Central memory CD4-positive, alpha-beta T cell (primary cell): Measurements from ENCODE around the gene RSL1D1.
"Not testable (repeated sequence)": the region's sequence is repeated elsewhere in the genome, so short reads cannot be mapped to it uniquely, and the experiment has no call there.

Source experiments
- DNase-seq: peaks from one replicate; pipeline ENCODE4 v3.0.0; 2022

Gene RSL1D1

DNA sequence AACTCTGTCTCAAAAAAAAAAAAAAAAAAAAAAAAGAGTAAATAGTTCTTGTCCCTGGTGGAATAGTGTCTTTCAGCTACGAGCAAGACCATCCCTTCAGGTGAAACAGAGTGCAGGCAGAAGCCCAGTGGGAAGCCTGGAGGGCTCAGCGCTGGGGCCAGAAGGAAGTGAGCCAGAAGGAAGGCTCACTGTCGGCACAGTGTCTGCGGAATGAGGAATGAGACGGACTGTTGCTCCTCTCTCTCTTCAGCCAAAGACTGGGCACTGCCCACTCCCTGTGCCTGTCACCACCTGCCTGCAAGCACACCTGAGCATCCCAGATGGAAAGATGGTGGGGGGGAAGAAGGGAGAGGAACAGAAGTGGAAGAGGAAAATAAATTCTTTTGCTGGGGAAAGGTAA is 7.5 kb downstream of the RSL1D1 start:
- no peak for DNase-seq

DNA sequence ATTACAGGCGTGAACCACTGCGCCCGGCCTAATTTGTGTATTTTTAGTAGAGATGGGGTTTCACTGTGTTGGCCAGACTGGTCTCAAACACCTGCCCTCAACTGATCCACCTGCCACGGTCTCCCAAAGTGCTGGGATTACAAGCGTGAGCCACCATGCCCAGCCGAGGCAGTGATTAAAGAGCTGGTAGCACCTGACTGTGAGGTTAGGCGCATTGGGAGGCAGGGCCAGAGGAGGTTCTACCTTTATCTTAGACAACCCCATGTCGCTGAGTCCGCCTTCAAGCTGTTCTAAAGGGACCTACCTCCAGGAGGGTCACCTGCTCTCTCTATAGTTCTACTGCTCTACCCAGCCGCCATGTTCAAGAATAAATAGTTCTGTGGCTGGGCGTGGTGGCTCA is 8.1 kb downstream of the RSL1D1 start:
- DNase-seq: no peak

DNA sequence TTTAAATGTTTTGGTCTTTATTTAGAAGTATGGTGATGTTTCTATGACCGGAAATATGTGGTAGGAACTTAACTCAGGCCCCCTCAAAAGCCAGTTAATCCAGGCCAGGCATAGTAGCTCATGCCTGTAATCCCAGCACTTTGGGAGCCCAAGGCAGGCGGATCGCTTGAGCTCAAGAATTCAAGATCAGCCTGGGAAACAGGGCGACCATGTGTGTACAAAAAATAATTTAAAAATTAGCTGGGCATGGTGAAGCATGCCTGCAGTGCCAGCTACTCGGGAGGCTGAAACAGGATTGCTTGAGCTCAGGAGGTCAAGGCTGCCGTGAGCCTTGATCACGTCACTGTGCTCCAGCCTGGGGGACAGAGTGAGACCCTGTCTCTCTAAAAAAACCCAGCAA is 10.3 kb downstream of the RSL1D1 start:
- DNase-seq: no peak

DNA sequence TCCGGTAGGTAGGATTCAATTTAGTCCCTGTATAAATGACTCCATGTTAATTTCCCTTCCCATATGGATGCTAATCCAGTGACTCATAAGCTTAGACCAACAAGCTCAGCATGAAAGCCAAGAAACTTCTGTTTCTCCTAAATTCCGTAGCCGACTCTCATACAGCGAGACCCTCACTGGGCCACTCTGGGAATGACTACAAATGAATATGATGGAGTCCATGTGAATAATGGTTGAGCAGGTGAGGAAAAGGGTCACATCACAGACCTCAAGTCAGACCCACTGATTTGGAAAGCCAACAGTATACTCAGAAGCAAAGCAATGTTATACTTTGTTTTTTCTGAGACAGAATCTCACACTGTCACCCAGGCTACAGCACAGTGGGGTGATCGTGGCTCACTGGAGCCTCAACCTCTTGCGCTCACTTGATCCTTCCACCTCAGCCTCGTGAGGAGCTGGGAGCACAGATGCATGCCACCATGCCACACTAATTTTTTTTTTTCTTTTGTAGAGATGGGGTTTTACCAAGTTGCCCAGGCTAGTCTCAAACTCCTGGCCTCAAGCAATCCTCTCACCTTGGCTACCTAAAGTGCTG is 14.6 kb downstream of the RSL1D1 start:
- DNase-seq: no peak

DNA sequence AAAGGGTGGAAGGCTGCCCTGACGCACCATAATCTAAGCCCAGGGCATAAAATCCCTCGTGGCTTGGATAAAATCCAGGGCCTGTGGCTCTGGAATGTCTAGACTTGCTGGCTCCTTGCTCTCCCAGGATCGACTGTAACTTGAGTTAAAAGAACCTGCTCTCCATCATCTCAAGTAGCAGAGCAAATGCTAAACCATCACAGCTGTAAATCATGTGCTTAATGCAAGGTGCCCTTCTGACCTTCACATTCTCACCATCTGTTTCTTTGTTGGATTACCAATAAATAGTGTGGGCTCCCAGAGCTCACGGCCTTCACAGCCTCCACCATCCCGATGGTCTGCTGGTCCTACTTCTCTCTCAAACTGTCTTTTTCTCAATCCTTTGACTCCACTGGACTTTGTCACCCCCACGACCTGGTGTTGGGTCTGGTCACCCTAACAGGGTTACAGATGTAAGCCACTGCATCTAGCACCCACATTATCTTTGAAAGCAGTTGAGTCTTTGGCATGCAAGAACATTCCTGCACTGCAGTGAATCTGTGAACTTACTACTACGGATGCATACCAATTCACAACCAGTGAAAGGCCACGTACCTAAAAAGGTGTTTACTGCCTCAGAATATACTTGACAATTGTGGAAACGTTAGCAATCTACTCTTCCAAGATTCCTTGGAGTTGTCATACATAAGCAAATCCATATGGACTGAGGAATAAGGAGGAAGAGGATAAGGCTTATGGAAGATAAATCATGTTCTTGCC is 15.3 kb downstream of the RSL1D1 start:
- no peak for DNase-seq

DNA sequence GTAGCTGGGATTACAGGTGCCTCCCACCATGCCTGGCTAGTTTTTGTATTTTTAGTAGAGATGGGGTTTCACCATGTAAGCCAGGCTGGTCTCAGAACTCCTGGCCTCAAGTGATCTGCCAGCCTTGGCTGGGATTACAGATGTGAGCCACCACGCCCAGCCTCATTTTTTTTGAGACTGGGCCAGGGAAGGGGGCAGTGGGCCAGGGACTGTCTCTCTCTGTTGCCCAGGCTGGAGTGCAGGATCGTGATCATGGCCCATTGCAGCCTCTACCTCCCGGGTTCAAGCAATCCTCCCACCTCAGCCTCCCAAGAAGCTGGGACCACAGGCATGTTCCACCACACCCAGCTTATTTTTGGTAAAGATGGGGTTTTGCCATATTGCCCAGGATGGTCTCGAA is 16.0 kb downstream of the RSL1D1 start:
- no peak for DNase-seq

DNA sequence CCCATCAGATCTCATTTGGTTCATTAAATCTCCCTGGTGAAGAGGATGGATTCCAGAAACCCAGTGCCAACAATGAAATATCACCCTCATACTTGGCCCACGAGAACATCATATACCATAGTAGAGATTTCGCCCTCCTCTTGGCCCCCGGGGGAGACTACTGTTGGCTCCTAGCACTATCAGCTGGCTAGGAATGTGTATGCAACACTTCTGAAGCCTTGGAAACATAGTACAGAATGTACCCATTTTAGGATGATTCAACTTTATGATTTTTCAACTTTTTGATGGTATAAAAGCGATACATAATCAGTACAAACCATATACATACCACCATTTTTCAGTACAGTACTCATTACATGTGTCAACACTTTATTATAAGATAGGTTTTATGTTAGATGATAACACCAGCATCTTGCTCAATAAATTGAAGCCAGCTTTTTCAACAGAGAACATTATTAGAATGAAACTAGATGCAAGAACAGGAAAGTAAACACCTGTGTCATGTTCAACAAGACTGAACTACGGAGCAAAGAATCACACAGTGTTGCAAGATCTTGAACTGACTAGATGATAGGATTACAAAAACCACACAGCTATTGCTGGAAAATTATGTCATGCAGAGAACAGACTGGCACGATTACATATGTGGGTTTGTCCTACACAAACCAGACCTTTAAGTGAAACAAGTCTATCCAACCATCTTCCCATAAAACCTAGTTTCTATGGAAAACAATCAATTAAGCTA is 17.2 kb downstream of the RSL1D1 start:
- no peak for DNase-seq

DNA sequence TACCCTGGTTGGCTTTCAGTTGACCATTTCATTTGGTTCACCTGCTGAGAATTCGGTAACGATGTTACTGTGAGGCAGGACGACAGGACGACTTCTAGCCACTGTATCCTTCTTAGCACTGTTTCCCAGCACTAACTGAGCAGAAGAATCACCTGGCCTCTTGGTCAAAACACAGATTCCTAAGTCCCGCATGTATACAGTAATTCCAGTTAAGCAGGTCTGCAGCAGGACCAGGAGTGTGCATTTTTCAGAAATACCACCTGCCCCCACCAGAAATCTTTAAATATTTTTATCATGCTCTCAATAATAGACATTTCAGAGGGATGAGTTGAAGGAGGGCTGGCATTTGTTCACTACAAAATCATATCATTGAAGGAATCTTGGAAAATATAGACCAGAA is 22.6 kb downstream of the RSL1D1 start:
- DNase-seq: no peak

DNA sequence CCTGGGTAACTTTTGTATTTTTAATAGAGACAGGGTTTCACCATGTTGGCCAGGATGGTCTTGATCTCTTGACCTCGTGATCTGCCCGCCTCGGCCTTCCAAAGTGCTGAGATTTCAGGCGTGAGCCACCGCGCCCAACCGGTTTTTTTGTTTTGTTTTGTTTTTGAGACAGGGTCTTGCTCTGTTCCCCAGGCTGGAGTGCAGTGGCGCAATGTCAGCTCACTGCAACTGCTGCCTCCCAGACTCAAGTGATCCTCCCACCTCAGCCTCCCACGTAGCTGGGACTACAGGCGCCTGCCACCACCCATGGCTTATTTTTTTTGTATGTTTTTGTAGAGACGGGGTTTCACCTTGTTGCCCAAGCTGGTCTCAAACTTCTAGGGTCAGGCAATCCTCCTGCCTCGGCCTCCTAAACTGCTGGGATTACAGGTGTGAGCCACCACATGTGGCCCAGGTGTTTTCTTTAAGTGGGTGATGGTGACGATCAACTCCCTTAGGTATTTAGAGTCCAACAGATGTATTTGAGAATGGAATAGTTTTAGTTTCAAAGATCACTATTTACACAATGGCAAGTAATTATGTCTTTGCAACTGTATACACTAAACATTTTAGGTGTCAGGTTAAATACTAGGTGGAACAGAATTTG is 25.7 kb downstream of the RSL1D1 start:
- not testable (repeated sequence) for DNase-seq

DNA sequence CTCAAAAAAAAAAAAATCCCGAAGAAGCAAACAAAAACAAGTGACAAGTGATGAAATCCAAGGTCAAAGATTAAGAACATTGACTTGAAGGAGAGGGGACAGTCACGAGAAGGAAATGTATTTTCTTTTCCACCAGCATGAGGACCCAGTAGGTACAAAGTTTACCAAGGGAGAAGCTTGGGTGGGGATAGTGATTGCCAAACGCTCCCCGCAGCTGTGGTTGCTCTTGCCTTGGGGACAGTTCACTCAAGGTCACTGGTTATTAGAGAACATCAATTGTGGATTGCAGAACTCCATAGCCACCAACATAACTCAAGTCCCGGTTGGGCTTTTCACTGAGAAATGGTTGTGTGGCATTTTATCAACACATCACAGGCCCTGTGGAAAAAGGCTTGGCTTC is 27.0 kb downstream of the RSL1D1 start:
- DNase-seq: no peak

DNA sequence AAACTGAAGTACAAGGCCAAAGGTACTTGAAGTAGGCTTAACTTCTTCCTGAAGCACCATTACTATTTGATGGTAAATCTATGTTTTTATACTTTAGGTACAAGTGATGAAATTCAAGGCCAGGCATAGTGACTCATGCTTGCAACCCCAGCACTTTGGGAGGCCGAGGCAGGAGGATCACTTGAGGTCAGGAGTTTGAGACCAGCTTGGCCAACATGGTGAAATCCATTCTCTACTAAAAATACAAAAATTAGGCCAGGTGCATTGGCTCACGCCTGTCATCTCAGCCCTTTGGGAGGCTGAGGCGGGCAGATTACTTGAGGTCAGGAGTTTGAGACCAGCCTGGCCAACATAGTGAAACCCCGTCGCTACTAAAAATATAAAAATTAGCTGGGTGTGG is 27.7 kb downstream of the RSL1D1 start:
- DNase-seq: not testable (repeated sequence)

DNA sequence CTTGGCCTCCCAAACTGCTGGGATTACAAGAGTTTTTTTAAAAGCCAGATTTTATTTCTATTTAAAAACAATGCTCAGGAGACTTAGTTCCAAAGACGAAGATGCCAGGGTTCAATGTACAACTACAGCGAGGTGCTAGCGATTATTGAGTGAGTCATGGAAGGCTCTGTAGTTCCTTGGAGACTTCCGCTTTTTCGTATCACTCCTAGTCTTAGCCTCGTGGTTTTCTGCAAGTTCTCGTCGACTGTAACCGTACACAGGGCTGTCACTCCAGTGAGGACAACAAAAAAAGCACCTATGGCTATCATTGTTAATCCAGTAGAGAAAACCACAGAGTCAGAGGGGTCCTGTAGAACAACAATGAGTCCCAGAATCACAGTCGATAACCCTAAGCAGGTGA is 31.5 kb downstream of the RSL1D1 start:
- no peak for DNase-seq

DNA sequence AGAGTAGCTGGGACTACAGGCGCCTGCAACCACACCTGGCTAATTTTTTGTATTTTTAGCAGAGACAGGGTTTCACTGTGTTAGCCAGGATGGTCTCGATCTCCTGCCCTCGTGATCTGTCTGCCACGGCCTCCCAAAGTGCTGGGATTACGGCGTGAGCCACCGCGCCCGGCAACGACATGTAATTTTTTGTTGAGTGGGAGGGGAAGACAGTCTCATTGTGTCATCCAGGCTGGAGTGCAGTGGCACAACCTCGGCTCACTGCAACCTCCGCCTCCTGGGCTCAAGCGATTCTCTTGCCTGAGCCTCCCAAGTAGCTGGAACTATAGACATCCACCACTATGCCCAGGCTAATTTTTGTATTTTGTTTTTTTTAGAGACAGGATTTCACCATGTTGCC is 32.4 kb downstream of the RSL1D1 start:
- not testable (repeated sequence) for DNase-seq

DNA sequence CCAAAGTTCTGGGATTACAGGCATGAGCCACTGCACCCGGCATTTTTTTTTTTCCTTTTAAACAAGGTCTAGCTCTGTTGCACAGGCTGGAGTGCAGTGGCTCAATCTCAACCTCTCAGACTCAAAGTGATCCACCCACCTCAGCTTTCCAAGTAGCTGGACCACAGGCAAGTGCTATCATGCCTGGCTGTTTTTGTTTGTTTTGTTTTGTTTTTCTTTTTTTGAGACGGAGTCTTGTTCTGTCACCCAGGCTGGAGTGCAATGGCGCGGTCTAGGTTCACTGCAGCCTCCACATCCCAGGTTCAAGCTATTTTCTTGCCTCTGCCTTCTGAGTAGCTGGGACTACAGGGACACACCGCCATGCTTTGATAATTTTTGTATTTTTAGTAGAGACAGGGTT is 35.2 kb downstream of the RSL1D1 start:
- no peak for DNase-seq

DNA sequence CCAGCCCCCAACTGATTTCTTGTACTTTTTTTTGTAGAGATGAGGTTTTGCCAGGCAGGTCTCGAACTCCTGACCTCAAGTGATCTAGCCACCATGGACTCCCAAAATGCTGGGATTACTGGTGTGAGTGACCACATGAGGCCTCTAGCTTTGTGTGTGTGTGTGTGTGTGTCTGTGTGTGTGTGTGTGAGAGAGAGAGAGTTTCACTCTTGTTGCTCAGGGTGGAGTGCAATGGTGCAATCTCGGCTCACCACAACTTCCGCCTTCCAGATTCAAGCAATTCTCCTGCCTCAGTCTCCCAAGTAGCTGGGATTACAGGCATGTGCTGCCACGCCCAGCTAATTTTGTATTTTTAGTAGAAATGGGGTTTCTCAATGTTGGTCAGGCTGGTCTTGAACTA is 36.5 kb downstream of the RSL1D1 start:
- DNase-seq: not testable (repeated sequence)

DNA sequence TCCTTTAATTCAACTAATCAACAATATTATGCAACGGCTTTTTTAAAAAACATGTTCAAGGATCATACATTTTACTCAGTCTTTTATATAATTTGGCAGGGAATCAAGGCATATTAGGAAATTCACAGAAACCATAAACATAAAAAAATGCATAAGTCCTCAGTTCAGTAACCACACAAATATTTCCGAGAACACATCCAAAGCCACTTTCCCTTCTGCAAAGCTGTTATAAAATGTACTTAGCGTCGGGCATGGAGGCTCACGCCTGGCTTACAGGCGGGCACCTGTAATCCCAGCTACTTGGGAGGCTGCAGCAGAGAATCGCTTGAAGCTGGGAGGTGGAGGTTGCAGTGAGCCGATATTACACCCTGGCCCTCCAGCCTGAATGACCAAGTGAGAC is 44.6 kb downstream of the RSL1D1 start:
- no peak for DNase-seq

DNA sequence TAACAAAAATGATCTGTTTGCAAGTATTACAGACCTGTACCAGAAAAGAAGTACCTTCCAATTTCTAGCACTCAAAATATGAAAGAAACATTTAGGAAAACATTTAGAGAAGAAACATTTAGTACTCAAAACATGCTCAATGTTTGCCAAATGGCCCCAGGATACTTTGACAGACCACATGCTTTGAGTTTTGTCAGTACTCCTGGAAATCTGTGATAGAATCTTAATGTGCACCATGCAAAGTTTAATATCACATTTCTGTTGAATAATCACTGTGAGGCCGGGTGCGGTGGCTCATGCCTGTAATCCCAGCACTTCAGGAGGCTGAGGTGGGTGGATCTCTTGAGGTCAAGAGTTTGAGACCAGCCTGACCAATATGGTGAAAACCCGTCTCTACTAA is 45.8 kb downstream of the RSL1D1 start:
- no peak for DNase-seq

DNA sequence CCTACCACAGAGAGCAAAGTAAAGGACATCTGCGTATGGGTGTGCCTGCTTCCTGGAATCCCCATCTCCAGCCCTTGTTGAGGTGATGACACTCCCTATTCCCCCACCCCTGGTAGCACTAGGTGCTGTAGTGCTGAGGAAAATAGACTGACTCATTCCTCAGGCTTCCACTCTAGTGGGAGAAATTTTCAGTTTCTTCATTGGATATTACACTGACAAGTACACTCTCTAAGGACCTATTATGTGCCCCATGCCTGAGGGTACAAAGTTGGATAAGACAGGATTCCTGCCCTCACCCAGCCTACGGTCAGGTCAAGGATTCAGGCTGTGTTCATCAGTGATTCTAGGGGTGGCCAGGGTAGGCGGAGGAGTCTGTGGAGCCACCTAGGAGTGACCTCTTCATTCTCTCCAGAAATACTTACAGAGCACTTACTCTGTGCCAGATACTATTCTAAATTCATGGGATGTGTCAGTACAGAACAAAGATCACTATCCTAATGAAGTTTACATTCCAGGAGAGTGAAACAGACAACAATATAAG is 49.8 kb downstream of the RSL1D1 start:
- no peak for DNase-seq

DNA sequence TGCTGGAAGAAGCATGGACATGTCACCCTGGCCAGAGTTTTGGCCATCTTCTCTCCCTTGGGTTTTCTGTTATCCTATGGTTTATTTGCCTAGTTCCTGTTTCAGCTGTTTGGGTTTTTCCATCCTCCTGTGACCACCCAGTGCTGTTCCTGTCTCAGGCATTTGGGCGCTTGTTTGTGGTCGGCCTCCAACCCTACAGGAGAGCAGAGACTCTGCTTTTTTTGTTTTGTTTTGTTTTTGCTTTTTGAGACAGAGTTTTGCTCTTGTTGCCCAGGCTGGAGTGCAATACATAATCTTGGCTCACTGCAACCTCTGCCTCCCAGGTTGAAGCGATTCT is 51.0 kb downstream of the RSL1D1 start:
- no peak for DNase-seq

DNA sequence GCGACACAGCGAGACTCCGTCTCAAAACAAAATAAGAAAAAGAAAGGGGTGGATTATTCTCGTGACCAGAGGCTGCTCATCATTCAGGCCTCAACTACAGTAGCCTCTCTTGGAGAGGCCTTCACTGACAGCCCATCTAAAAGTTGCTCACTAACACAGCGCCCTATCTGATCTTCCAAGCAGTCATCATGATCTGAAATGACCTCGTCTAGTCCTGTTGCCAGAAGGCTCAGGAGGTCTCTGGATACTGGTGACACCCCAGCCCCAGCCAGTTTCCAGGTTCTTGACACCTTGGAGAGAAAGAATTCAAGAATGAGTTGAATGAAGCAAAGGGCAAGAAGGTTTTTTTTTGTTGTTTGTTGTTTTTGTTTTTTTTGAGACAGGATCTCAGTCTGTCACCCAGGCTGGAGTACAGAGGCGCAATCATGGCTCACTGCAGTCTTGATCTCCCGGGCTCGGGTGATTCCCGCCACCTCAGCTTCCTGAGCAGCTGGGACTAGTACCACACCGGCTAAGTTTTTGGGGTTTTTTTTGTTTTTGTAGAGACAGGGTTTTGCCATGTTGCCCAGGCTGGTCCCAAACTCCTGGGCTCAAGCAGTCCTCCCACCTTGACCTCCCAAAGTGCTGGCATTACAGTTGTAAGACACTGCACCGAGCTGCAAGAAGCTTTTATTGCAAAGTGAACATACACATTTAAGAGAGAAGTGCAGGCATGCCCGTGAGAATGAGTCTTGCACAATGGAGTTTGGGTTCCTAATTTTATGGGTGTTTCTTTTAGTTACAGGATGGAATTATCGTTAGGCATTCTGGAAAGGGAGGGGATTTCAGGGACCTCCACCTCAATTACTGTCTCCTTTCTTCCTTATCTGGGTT is 51.6 kb downstream of the RSL1D1 start:
- peak; percentile 33 for DNase-seq

DNA sequence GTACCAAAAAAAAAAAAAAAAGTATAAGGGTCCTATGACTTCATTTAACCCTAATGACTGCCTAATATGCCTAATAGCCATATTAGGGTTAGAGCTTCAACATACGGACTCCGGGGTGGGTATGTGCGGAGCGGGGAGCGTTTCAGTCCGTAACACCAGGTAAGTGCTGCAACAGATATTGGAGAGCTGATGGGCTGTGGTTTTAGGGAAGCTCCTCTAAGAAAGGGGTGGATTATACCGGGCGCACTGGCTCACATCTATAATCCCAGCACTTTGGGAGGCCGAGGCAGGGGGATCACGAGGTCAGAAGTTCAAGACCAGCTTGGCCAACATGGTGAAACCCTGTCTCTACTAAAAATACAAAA is 52.3 kb downstream of the RSL1D1 start:
- no peak for DNase-seq

DNA sequence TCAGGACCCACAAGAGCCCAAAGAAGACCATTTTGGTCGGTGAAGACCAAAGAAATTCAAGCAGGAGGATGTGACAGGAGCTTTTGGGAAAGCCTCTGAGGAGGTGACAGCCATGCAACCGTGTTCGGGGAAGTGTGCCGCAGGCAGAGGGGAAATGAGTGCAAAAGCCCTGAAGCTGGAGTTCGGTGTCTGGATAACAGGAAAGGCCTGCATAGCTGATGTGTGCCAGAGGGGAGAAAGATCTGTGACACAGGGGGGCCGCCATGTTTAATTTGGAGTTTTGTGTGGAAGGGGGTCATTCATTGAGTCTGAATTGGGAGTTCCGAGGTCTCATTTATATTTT is 53.4 kb downstream of the RSL1D1 start:
- no peak for DNase-seq
